IPS-18a (cell line): ENCODE data around the gene RNASE7.

Experiments used
- H3K27ac ChIP-seq: one replicate; pipeline ENCODE4 v1.5.1; 2013; ENCODE audit warnings: low read length
- H3K27me3 ChIP-seq: one replicate; pipeline ENCODE4 v1.6.1; 2013; ENCODE audit warnings: mild to moderate bottlenecking, low read length; ENCODE audit not compliant: control insufficient read depth, insufficient read depth
- H3K36me3 ChIP-seq: one replicate; pipeline ENCODE4 v1.6.1; 2013; ENCODE audit warnings: low read depth, low read length; ENCODE audit not compliant: control insufficient read depth
- H3K4me1 ChIP-seq: one replicate; pipeline ENCODE4 v1.6.1; 2013; ENCODE audit warnings: low read depth, low read length; ENCODE audit not compliant: control insufficient read depth
- H3K4me3 ChIP-seq: one replicate; pipeline ENCODE4 v1.5.1; 2013; ENCODE audit warnings: low read length
- H3K9ac ChIP-seq: one replicate; pipeline ENCODE4 v1.6.1; 2013; ENCODE audit warnings: mild to moderate bottlenecking, low read length, moderate library complexity
- H3K9me3 ChIP-seq: one replicate; pipeline ENCODE4 v1.6.1; 2013; ENCODE audit warnings: low read depth, low read length; ENCODE audit not compliant: control insufficient read depth

RNASE7 gene

GRCh38 chr14:21050597-21050996 is 8.4 kb downstream of the RNASE7 start:
- Histone ChIP-seq H3K9me3 (no peaks in the 10 kb centered on the region), H3K4me3 (no peak overlapping the region), H3K36me3 (no peaks in the 10 kb centered on the region), H3K27ac (no peak overlapping the region), H3K9ac (no peak overlapping the region), H3K27me3 (no peaks in the 10 kb centered on the region), H3K4me1 (peaks cover 2% of the 10 kb centered on the region)

DNA sequence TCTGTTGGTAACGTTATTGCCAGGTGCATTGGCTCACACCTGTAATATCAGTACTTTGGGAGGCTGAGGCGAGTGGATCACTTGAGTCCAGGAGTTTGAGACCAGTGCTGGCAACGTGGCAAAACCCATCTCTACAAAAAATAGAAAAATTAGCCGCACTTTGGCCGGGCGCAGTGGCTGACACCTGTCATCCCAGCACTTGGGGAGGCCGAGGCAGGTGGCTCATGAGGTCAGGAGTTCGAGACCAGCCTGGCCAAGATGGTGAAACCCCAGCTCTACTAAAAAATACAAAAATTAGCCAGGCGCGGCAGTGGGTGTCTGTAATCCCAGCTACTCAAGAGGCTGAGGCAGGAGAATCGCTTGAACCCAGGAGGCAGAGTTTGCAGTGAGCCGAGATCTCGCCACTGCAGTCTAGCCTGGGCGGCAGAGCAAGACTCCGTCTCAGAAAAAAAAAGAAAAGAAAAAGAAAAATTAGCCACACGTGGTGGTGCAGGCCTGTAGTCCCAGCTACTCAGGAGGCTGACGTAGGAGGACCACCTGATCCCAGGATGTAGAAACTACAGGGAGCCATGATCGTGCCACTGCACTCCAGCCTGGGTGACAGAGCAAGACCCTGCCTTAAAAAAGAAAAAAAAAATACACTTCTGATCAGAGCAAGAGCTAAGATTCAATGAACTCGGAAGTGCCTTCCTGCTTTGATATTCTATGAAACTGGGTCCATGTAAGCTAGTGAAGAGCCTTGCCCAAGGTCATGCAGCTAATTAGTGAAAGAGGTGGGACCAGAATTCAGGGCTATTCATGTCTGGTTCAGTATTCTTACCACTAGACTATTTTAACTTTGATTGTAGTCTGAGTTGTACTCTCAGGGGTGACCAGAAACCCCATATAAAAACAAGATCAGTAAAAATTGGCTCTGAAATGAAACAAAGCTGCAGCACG is 11.3 kb downstream of the RNASE7 start:
- Histone ChIP-seq H3K27me3 (no peaks in the 10 kb centered on the region), H3K36me3 (no peaks in the 10 kb centered on the region), H3K4me1 (peaks cover 3% of the 10 kb centered on the region), H3K4me3 (no peak overlapping the region), H3K9ac (no peak overlapping the region), H3K27ac (no peak overlapping the region), H3K9me3 (no peaks in the 10 kb centered on the region)

DNA sequence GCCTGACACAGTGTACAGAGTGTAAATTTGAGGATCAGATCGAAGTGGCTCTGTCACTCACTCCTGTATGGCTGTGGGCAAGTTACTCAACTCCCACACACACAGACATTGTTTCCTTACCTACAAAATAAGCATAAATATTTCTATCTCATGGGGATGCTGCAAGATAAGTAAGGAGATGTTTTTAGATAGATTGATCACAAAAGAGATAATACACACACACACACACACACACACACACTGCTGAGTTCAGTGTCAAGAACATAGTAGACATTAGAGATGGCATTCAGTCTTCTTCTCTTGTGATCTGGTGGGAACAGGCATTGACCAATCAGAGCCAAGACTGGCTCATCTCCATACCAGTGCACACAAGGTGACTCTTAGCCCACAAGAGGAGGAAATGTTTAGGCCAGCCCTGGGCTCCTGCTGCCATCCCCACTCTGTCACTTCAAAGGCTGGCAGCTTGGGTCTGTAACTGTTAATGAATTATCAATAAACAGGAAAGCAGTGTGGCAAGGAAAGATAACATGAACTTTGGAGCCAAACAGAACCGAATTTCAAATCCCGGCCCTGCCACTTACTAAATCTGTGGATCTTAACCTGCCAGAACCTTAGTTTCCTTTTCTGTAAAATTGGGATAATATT is 12.1 kb downstream of the RNASE7 start:
- Histone ChIP-seq H3K36me3 (no peaks in the 10 kb centered on the region), H3K4me1 (peaks cover 3% of the 10 kb centered on the region), H3K4me3 (no peak overlapping the region), H3K9ac (no peak overlapping the region), H3K27ac (no peak overlapping the region), H3K27me3 (no peaks in the 10 kb centered on the region), H3K9me3 (no peaks in the 10 kb centered on the region)

DNA sequence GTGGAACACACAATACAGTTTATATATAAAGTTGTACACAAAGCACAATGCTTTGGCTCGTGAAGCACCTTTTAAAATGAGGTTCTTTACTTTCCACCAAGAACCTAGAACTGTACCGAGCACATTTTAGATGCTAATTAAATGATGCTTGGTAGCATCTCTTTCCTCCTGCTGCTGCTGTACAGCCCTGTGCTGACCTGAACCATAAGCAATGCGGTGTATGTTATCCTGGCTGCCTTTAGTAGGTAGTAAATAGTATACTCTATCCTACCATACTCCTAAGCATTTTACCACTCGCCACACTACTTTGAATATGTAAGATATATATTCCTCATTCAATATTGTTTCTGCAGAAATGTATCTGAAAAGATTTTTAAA is 12.6 kb downstream of the RNASE7 start:
- no peaks in the 10 kb centered on the region for H3K27me3 ChIP-seq
- H3K27ac ChIP-seq, result no peak overlapping the region
- H3K9me3 ChIP-seq, result no peaks in the 10 kb centered on the region
- no peak overlapping the region for H3K9ac ChIP-seq
- H3K36me3 ChIP-seq, result no peaks in the 10 kb centered on the region
- peaks cover 3% of the 10 kb centered on the region for H3K4me1 ChIP-seq
- no peak overlapping the region for H3K4me3 ChIP-seq

DNA sequence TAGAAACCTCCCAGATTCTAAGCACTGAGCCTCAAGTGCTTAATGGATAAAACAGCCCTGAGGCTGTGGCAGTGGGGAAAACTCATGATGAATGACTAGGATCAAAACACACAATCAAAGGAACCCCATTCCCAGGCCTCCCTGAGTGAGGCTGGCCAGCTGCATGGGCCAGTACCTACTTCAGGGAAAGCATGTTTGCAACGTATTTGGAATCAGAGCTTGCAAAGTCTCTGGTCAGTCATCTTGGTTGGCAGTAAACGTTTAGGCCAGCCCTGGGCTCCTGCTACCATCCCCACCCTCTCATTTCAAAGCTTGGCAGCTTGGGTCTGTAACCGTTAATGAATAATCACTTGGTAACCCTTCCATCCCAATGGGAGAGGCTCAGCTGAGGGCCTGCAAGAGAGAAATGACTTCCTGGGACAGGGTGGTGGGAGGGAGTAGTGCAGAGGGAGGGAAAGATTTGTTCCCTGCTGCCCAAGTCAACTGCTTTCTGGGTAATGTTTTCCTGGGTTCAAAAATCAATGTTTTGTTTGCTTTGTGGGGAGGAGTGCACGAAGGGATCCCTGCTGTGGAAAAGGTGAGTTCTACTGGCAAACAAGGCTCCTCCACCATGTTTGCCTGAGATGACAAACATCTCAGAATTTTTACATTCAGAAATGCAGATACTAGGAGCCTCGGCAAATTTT is 13.4 kb downstream of the RNASE7 start:
- H3K36me3 ChIP-seq, result no peaks in the 10 kb centered on the region
- H3K27ac ChIP-seq, result no peak overlapping the region
- H3K9me3 ChIP-seq, result no peaks in the 10 kb centered on the region
- no peaks in the 10 kb centered on the region for H3K27me3 ChIP-seq
- H3K4me1 ChIP-seq, result peaks cover 3% of the 10 kb centered on the region
- no peak overlapping the region for H3K4me3 ChIP-seq
- H3K9ac ChIP-seq, result no peak overlapping the region

DNA sequence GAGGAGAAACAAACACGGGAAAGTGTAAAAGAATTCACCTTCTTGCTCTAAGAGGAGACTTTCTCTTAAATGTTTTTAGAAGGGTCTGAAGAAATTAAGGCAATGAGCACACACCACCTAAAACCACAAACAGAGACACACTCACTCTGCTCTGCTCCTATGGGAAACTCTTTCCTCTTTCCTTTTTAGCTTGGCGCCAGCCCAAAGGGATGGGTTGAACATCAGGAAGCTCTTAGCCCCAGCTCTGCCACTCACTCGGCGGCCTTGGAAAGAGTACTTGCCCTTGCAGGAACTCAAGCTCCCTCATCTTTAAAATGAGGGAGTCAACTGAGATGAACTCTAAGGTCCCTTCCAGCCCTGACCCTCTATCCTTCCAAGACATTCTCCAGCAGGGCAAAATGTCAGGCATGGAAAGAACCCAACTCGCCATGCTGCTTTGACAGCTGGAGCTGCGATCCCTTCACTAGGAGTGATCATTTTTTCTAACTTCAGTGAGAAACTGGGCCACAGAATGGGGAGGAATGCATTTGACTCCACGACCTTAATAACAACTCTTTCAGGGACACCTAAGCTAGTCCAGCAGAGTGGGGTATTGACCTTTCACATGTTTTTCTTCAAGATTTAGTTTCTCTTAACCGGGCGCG is 14.5 kb downstream of the RNASE7 start:
- H3K4me1 ChIP-seq, result peaks cover 3% of the 10 kb centered on the region
- H3K9ac ChIP-seq, result no peak overlapping the region
- H3K36me3 ChIP-seq, result no peaks in the 10 kb centered on the region
- no peak overlapping the region for H3K27ac ChIP-seq
- no peak overlapping the region for H3K4me3 ChIP-seq
- no peaks in the 10 kb centered on the region for H3K9me3 ChIP-seq
- H3K27me3 ChIP-seq, result no peaks in the 10 kb centered on the region

DNA sequence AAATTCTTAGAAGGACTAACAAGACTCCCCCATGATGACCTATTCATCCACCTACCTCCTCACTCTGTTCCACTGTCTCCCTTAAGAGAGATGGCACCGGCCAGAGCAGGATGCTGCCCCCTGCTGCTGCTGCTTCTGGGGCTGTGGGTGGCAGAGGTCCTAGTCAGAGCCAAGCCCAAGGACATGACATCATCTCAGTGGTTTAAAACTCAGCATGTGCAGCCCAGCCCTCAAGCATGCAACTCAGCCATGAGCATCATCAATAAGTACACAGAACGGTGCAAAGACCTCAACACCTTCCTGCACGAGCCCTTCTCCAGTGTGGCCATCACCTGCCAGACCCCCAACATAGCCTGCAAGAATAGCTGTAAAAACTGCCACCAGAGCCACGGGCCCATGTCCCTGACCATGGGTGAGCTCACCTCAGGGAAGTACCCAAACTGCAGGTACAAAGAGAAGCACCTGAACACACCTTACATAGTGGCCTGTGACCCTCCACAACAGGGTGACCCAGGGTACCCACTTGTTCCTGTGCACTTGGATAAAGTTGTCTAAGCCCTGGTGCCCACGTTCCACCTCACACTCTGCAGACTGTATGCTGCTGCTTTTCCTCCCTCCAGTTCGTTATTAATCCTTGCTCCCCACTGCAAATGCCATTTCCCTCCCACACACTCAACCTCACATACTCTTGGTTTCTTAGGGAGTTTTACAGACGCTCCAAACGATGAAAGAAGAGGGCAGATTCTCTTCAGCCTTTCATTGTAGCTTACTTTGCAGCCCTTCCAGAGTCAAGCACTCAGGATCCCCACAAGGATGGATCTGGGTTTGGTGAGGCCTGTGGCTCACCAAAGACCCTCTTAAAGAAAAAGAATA is 15.9 kb downstream of the RNASE7 start, which contains the start of gene RNASE8:
TSS of gene RNASE8 (plus strand) at position 20 of the 873 bp plus-strand sequence. CDS start at position 91, 71 bp downstream.
- Histone ChIP-seq H3K9me3 (no peaks in the 10 kb centered on the region), H3K27me3 (no peaks in the 10 kb centered on the region), H3K4me1 (peaks cover 3% of the 10 kb centered on the region), H3K9ac (no peak within 1 kb of the TSS), H3K27ac (no peak within 1 kb of the TSS), H3K36me3 (no peaks in the 10 kb centered on the region), H3K4me3 (no peak within 1 kb of the TSS)

GRCh38 chr14:21058903-21059302 is 16.7 kb downstream of the RNASE7 start:
- H3K27me3 ChIP-seq, result no peaks in the 10 kb centered on the region
- no peaks in the 10 kb centered on the region for H3K9me3 ChIP-seq
- H3K27ac ChIP-seq, result no peak overlapping the region
- no peaks in the 10 kb centered on the region for H3K36me3 ChIP-seq
- H3K9ac ChIP-seq, result no peak overlapping the region
- no peak overlapping the region for H3K4me3 ChIP-seq
- H3K4me1 ChIP-seq, result peaks cover 11% of the 10 kb centered on the region

- H3K27me3 ChIP-seq, result no peaks in the 10 kb centered on the region
- no peaks in the 10 kb centered on the region for H3K36me3 ChIP-seq
- H3K9me3 ChIP-seq, result no peaks in the 10 kb centered on the region
- H3K27ac ChIP-seq, result no peak overlapping the region
- H3K9ac ChIP-seq, result no peak overlapping the region
- H3K4me1 ChIP-seq, result peaks cover 11% of the 10 kb centered on the region
- H3K4me3 ChIP-seq, result no peak overlapping the region
These were observed 17.9 kb downstream of the RNASE7 start for GRCh38 chr14:21059842-21060613.

DNA sequence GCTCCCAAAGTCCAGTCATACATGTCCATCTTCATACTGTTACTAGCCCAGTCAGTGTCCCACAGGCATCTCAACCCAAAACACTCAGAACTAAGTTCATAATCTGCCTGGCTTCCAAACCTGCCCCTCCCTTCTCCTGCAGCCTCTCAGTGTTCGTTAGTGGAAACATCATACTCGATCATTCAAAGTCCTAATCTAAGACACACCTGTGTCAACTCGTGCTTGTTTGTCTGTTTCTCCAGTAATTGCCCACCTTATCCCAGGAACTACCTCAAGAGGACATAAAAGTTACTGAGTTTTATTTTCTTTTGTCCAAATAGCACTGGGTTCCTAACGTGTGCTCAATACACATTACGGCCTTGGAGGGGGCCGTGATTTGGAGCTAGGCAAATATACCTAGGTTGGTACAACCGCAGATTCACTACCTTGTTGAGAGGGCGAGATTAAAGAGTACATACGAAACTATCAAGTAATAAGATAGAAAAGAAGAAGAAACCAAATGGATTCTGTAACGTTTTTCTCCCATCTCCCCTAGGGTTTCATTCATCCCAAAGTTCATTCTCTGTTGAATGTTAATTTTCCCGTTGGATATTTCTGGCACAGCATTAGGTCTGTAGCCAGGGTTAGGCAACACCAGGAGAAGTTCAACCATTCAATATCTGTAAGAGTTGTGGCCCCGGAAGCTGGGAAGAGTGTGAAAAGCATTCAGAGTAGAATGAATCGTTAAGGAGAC is 18.6 kb downstream of the RNASE7 start:
- H3K4me1 ChIP-seq, result peaks cover 9% of the 10 kb centered on the region
- H3K27me3 ChIP-seq, result no peaks in the 10 kb centered on the region
- no peak overlapping the region for H3K27ac ChIP-seq
- H3K9me3 ChIP-seq, result no peaks in the 10 kb centered on the region
- no peak overlapping the region for H3K9ac ChIP-seq
- no peaks in the 10 kb centered on the region for H3K36me3 ChIP-seq
- H3K4me3 ChIP-seq, result no peak overlapping the region
